SK-N-SH (cell line): ENCODE results near the gene GLIS2. TPM values are rescaled to one million over a fixed set of nuclear protein-coding genes. Genes with fewer than 3 reads are reported as not detected.
A peak's percentile ranks its signal among the peaks of the same experiment; 100 is the strongest.

Experiments
- CTCF ChIA-PET: fragments of 300-600, 350-600 bp; formaldehyde crosslinking; extraction: SDS; loops from one replicate; lab custom pipeline; 2021; lab: Yijun Ruan, JAX
- POLR2A ChIA-PET: fragments of 350-600 bp; sonication (Branson Sonifier 250); formaldehyde crosslinking; extraction: SDS; loops from one replicate; lab custom pipeline; 2020; ENCODE audit warnings: antibody characterized with exemption, inconsistent platforms; lab: Yijun Ruan, JAX
- DNase-seq: peaks from one replicate; pipeline ENCODE4 v3.0.0; 2012
- H2AFZ ChIP-seq: fragments of 200-600 bp; sonication (generic); 2 replicates; pipeline ENCODE4 v1.8.1; 2016; ENCODE audit warnings: antibody characterized with exemption, mild to moderate bottlenecking, low read depth
- H3F3A ChIP-seq: fragments of 200-600 bp; sonication (generic); replicated peaks from 2 replicates; pipeline ENCODE3; 2016; ENCODE audit warnings: antibody characterized with exemption, mild to moderate bottlenecking; ENCODE audit not compliant: insufficient read depth
- H3K27ac ChIP-seq, 2 experiments: fragments of 200-500 bp in 1 of 2; fragments of 200-600 bp in 1 of 2; sonication (Bioruptor generic) in 1 of 2; sonication (generic), shearing (Covaris generic) in 1 of 2; 2 replicates each; pipeline versions ENCODE4 v1.5.1 to v1.6.1; 2014 to 2016; ENCODE audit warnings: low read depth in 2 of 2, inconsistent platforms in 1 of 2, low read length in 1 of 2, mild to moderate bottlenecking in 1 of 2, mixed read lengths in 1 of 2
- H3K27me3 ChIP-seq: fragments of 200-600 bp; sonication (generic), shearing (Covaris generic); 2 replicates; pipeline ENCODE4 v1.6.1; 2016; ENCODE audit warnings: mixed run types; ENCODE audit not compliant: insufficient read depth
- H3K36me3 ChIP-seq, 2 experiments: fragments of 200-500 bp in 1 of 2; fragments of 200-600 bp in 1 of 2; sonication (Bioruptor generic) in 1 of 2; sonication (generic) in 1 of 2; replicated peaks in 1 of 2; 2 replicates each; pipeline versions ENCODE3 to v1.5.1; 2014 to 2016; ENCODE audit warnings: low read length in 1 of 2, mild to moderate bottlenecking in 1 of 2; ENCODE audit not compliant: insufficient read depth in 2 of 2, control insufficient read depth in 1 of 2
- H3K4me1 ChIP-seq, 2 experiments: fragments of 200-500 bp in 1 of 2; fragments of 200-600 bp in 1 of 2; sonication (Bioruptor generic) in 1 of 2; sonication (generic), shearing (Covaris generic) in 1 of 2; 2 replicates each; pipeline versions ENCODE4 v1.5.1 to v1.6.1; 2014 to 2016; ENCODE audit warnings: low read depth in 1 of 2, low read length in 1 of 2, mixed run types in 1 of 2; ENCODE audit not compliant: insufficient read depth in 2 of 2, control insufficient read depth in 1 of 2
- H3K4me2 ChIP-seq: fragments of 200-600 bp; sonication (generic), shearing (Covaris generic); 2 replicates; pipeline ENCODE4 v1.6.1; 2017; ENCODE audit warnings: mixed run types
- H3K4me3 ChIP-seq, 2 experiments: fragments of 200-500 bp in 1 of 2; fragments of 200-600 bp in 1 of 2; sonication (Bioruptor generic) in 1 of 2; sonication (generic), shearing (Covaris generic) in 1 of 2; 2 replicates each; pipeline versions ENCODE4 v1.5.1 to v1.8.1; 2014 to 2016; ENCODE audit warnings: low read depth in 2 of 2, inconsistent platforms in 1 of 2, low read length in 1 of 2, mild to moderate bottlenecking in 1 of 2, mixed read lengths in 1 of 2, moderate library complexity in 1 of 2
- H3K79me2 ChIP-seq: fragments of 200-600 bp; sonication (generic); 2 replicates; pipeline ENCODE4 v1.8.1; 2017; ENCODE audit warnings: mild to moderate bottlenecking; ENCODE audit not compliant: insufficient read depth
- H3K9ac ChIP-seq: fragments of 200-600 bp; sonication (generic); 2 replicates; pipeline ENCODE4 v1.6.1; 2017; ENCODE audit warnings: mixed run types
- H3K9me2 ChIP-seq: fragments of 200-600 bp; sonication (generic); 2 replicates; pipeline ENCODE4 v1.6.1; 2017; ENCODE audit warnings: mixed run types
- H3K9me3 ChIP-seq: fragments of 200-600 bp; sonication (generic); 2 replicates; pipeline ENCODE4 v1.6.1; 2017; ENCODE audit warnings: mixed run types, mild to moderate bottlenecking, moderate library complexity
- H4K20me1 ChIP-seq: fragments of 200-600 bp; sonication (generic); 2 replicates; pipeline ENCODE4 v1.6.1; 2017; ENCODE audit warnings: mild to moderate bottlenecking, mixed run types; ENCODE audit not compliant: insufficient read depth
- CHD2 ChIP-seq: fragments of 150-350 bp; IDR thresholded peaks from 2 replicates; pipeline ENCODE4 v1.6.1; 2018; ENCODE audit warnings: low read length; ENCODE audit not compliant: partially characterized antibody
- CTCF ChIP-seq: fragments of 200-600 bp; sonication (generic); IDR thresholded peaks from 2 replicates; pipeline ENCODE4 v1.6.1; 2017; ENCODE audit warnings: antibody characterized with exemption, mild to moderate bottlenecking, moderate library complexity
- ELF1 ChIP-seq: IDR thresholded peaks from 2 replicates; pipeline ENCODE4 v1.4.0; 2012
- FOSL2 ChIP-seq: IDR thresholded peaks from 2 replicates; pipeline ENCODE4 v1.4.0; 2012; ENCODE audit warnings: low read depth, mild to moderate bottlenecking, moderate library complexity, borderline replicate concordance
- FOXM1 ChIP-seq: IDR thresholded peaks from 2 replicates; pipeline ENCODE4 v1.4.0; 2012; ENCODE audit warnings: low read depth, mild to moderate bottlenecking
- GABPA ChIP-seq: IDR thresholded peaks from 2 replicates; pipeline ENCODE4 v1.4.0; 2012; ENCODE audit warnings: low read depth, mild to moderate bottlenecking
- GATA2 ChIP-seq: sonication (generic); formaldehyde crosslinking; IDR thresholded peaks from 2 replicates; pipeline ENCODE4 v1.5.0; 2020; ENCODE audit warnings: mild to moderate bottlenecking, missing genetic modification reagents
- IRF3 ChIP-seq: fragments of 150-350 bp; IDR thresholded peaks from 2 replicates; pipeline ENCODE4 v1.6.1; 2016; ENCODE audit warnings: mild to moderate bottlenecking, low read depth, low read length
- JUND ChIP-seq: IDR thresholded peaks from 2 replicates; pipeline ENCODE4 v1.4.0; 2012
- MAX ChIP-seq: IDR thresholded peaks from 2 replicates; pipeline ENCODE4 v1.4.0; 2012; ENCODE audit warnings: low read depth
- MEF2A ChIP-seq: IDR thresholded peaks from 2 replicates; pipeline ENCODE4 v1.4.0; 2012; ENCODE audit warnings: low read depth, borderline replicate concordance
- MXI1 ChIP-seq: IDR thresholded peaks from 2 replicates; pipeline ENCODE4 v1.6.1; 2012; ENCODE audit warnings: mild to moderate bottlenecking, low read depth, low read length, improper control_type of control experiment
- NRF1 ChIP-seq: IDR thresholded peaks from 2 replicates; pipeline ENCODE4 v1.6.1; 2012; ENCODE audit warnings: low read depth, mild to moderate bottlenecking, low read length
- PBX3 ChIP-seq: IDR thresholded peaks from 2 replicates; pipeline ENCODE4; 2012
- POLR2AphosphoS5 ChIP-seq: IDR thresholded peaks from 2 replicates; pipeline ENCODE4 v1.6.1; 2012; ENCODE audit warnings: low read depth, low read length
- RCOR1 ChIP-seq: fragments of 150-350 bp; IDR thresholded peaks from 2 replicates; pipeline ENCODE4 v1.6.1; 2017; ENCODE audit warnings: antibody characterized with exemption, low read length
- REST ChIP-seq: IDR thresholded peaks from 2 replicates; pipeline ENCODE4 v1.6.1; 2012; ENCODE audit warnings: mild to moderate bottlenecking, low read depth, low read length, moderate library complexity
- RFX5 ChIP-seq: IDR thresholded peaks from 2 replicates; pipeline ENCODE4 v1.6.1; 2012; ENCODE audit warnings: mild to moderate bottlenecking, improper control_type of control experiment, low read length
- SIN3A ChIP-seq: IDR thresholded peaks from 2 replicates; pipeline ENCODE4 v1.6.1; 2012; ENCODE audit warnings: low read depth, mild to moderate bottlenecking, low read length, moderate library complexity, borderline replicate concordance
- TAF1 ChIP-seq: IDR thresholded peaks from 2 replicates; pipeline ENCODE4 v1.6.1; 2012; ENCODE audit warnings: low read depth, mild to moderate bottlenecking, low read length, moderate library complexity, borderline replicate concordance
- TCF12 ChIP-seq: IDR thresholded peaks from 2 replicates; pipeline ENCODE4 v1.4.0; 2012
- TEAD4 ChIP-seq: IDR thresholded peaks from 2 replicates; pipeline ENCODE4 v1.4.0; 2012; ENCODE audit warnings: mild to moderate bottlenecking, borderline replicate concordance; ENCODE audit not compliant: insufficient read depth
- YY1 ChIP-seq: IDR thresholded peaks from 2 replicates; pipeline ENCODE4 v1.4.0; 2012; ENCODE audit warnings: low read depth, mild to moderate bottlenecking
- ZBTB33 ChIP-seq: IDR thresholded peaks from 2 replicates; pipeline ENCODE4 v1.4.0; 2012; ENCODE audit warnings: low read depth, borderline replicate concordance
- WGBS: methylation state at CpG from one replicate; pipeline ENCODE4 v1.1.6; 2017; ENCODE audit warnings: low lambda C conversion rate; 5-methylcytosine and 5-hydroxymethylcytosine counted together
- polyA plus RNA-seq, 3 experiments: library from polyadenylated mRNA; depleted of rRNA; stranded (reverse); fragments of >200 nt; gene quantifications; 2 replicates each; pipeline ENCODE4 v1.2.3, GENCODE V29; 2012

The GLIS2 gene
- polyA plus RNA-seq, 1 of the 3 experiments (the other 2 are of a cell fraction) = 6.5 TPM

- Histone ChIP-seq H3K9me2 (no peaks in the 10 kb centered on the region), H3K4me1 (peaks cover 15 to 34% of the 10 kb centered on the region in 2 experiments; a peak in 3 of 4 replicates), H2AFZ (no peak overlapping the region), H3K4me3 (peak overlapping the region; percentile 12 to 39; a peak in 2 of 4 replicates), H3K79me2 (peaks cover 88% of the 10 kb centered on the region), H3K4me2 (peak overlapping the region; percentile 66), H3F3A (peaks cover 12% of the 10 kb centered on the region), H3K36me3 (peaks cover 0 to 11% of the 10 kb centered on the region in 2 experiments), H3K27me3 (no peaks in the 10 kb centered on the region), H3K27ac (peak overlapping the region; percentile 22 to 82), H3K9ac (peak overlapping the region; percentile 23; the same call in 1 of the 2 replicates), H3K9me3 (no peaks in the 10 kb centered on the region), H4K20me1 (peaks cover 63% of the 10 kb centered on the region)
- ChIA-PET POLR2A (interaction anchor here (0.6 to 1.3 kb wide), 6 partner anchors 12 to 65 kb away, joined by 3 to 8 read pairs (median 4); no protein-coding TSS in a partner anchor), CTCF (interaction anchor here (0.6 to 14.9 kb wide), 25 partner anchors 11 to 646 kb away, joined by 3 to 281 read pairs (median 7); partner anchors contain the start of gene TFAP4)
- peak; percentile 95 for DNase-seq
- WGBS = 32% methylated on average over 12 of the region's 30 CpGs
- TF ChIP-seq JUND (no peak), SIN3A (no peak), MEF2A (no peak), POLR2AphosphoS5 (no peak), FOSL2 (no peak), FOXM1 (no peak), YY1 (no peak), MAX (no peak), ZBTB33 (no peak), RCOR1 (no peak), PBX3 (no peak), IRF3 (no peak), CHD2 (peak; percentile 31), CTCF (peak; percentile 52), RFX5 (no peak), ELF1 (no peak), TEAD4 (no peak), TAF1 (0 out of 2 replicates have a peak, but pooled peaks have one; percentile 18), GABPA (no peak), MXI1 (peak; percentile 25; the same call in 1 of the 2 replicates), NRF1 (no peak), GATA2 (no peak), TCF12 (no peak), REST (no peak)
These were observed 12.3 kb downstream of the GLIS2 start for GRCh38 chr16:4328046-4328781.
